Measurements from ENCODE around the gene MAP3K9. TPM values are rescaled to one million over a fixed set of nuclear protein-coding genes. Genes with fewer than 3 reads are reported as not detected.

MAP3K9 gene
- total RNA-seq, result under 0.01 and 0.18 TPM in 2 replicates

DNA sequence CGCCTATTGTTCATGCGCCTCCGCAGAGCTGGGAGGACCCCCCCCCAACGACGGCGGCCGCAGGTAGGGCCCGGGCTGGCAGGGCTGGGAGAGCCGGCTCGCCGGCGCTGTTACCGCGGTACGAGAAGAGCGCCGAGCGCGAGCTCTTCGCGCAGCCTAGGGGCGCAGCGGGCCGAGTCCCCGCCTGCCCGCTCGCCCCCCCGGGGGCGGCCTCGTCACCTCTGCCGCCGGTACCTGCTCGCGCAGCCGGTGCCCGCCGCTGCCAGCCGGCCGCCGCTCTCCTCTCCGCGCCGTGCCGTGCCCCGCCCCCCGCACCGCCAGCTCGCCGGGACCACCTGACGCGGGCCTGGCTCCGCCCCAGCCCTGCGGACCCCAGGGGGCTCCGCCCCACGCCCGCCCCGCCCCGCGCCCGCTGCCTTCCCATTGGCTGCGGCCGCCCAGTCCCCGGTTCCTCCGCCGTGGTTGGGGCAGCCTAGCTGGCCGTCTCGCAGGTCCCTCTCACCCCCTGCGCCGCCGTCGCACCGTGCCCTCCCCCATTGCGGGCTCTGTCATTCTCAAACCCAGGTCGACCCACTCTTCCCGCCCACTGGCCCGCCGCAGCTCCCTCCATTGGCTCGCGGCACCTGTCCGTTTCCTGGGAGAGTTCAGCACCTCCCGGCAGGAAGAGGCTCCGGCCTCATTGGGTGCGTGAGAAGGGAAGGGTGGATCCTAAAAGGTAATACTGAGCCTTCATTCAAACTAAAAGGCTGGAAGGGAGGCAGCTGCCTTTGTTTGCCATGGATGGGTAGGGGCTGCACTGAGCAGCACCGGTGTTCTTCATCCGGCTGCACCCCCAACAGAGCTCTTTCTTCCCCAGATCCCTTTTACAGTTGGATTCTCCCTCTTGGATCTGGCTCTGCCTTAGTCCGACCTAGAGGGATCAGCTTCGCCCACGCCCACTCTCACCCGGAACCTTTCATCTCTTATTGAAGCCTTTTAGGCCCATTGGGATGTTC lies at the start of gene MAP3K9:
TSS of gene MAP3K9 (minus strand) at position 289 of the 995 bp plus-strand sequence. CDS start 342 bp downstream, outside the sequence.

Other genes with a start within 250 kb of the MAP3K9 start
- 12.5 and 15.9 TPM in 2 replicates for gene MED6, start 208.9 kb downstream of the MAP3K9 start, total RNA-seq
- gene TTC9, start 167.6 kb downstream of the MAP3K9 start, total RNA-seq, result 0.16 TPM in 1 of 2 replicates, not detected in the other
- 35.3 and 39.7 TPM in 2 replicates for gene PCNX1, start 97.9 kb upstream of the MAP3K9 start, total RNA-seq

All from cardiac atrium fibroblast (primary cell).